Measurements from ENCODE around the gene HMGB1. TPM values are rescaled to one million over a fixed set of nuclear protein-coding genes. Genes with fewer than 3 reads are reported as not detected.

Gene HMGB1
- polyA plus RNA-seq, 1 donor, result 539 TPM

Other genes starting within 250 kb of the HMGB1 start
- gene KATNAL1, start 158.4 kb downstream of the HMGB1 start, polyA plus RNA-seq, result 9.7 TPM
- gene UBE2L5, start 43.4 kb downstream of the HMGB1 start, polyA plus RNA-seq, result 0.31 TPM
- 24.0 TPM for gene USPL1, start 152.0 kb upstream of the HMGB1 start, polyA plus RNA-seq